Panc1 (cell line): ENCODE results near the gene SLCO2A1. TPM values are rescaled to one million over a fixed set of nuclear protein-coding genes. Genes with fewer than 3 reads are reported as not detected.

Experiments
- ATAC-seq: fragments of 200-7000 bp; cut with Tn5 transposase; 2 replicates; pipeline ENCODE4 v1.9.1; 2020; ENCODE audit warnings: mild to moderate bottlenecking, moderate library complexity
- BruUV-seq: library from RNA; stranded (reverse); fragments of 400-500 nt; replicated peaks from 2 replicates; lab custom pipeline; 2021; lab: Mats Ljungman, UMichigan
- CTCF ChIA-PET: fragments of 300-600 bp; sonication (Branson Sonifier 250); formaldehyde crosslinking; loops from one replicate; lab custom pipeline; 2022; ENCODE audit warnings: antibody characterized with exemption; lab: Charles Lee
- POLR2A ChIA-PET: fragments of 300-600 bp; sonication (Branson Sonifier 250); formaldehyde crosslinking; loops from one replicate; lab custom pipeline; 2022; ENCODE audit warnings: antibody characterized with exemption; lab: Charles Lee
- DNase-seq: peaks from one replicate; pipeline ENCODE4 v3.0.0-alpha.2; 2010; ENCODE audit warnings: low read depth, low spot score
- H3K27ac ChIP-seq: 2 replicates; pipeline ENCODE4 v1.5.1; 2011; ENCODE audit warnings: mild to moderate bottlenecking, low read length, inconsistent platforms
- H3K27me3 ChIP-seq: fragments of 200-500 bp; sonication (Bioruptor generic); 2 replicates; pipeline ENCODE4 v1.6.0; 2014; ENCODE audit warnings: low read length, inconsistent platforms; ENCODE audit not compliant: control insufficient read depth, insufficient read depth
- H3K36me3 ChIP-seq: fragments of 200-500 bp; sonication (Bioruptor generic); 2 replicates; pipeline ENCODE4 v1.5.1; 2014; ENCODE audit warnings: inconsistent platforms, mild to moderate bottlenecking, low read length, moderate library complexity; ENCODE audit not compliant: control insufficient read depth, insufficient read depth
- H3K4me1 ChIP-seq: 2 replicates; pipeline ENCODE4 v1.5.1; 2011; ENCODE audit warnings: inconsistent platforms, mild to moderate bottlenecking, low read length, moderate library complexity; ENCODE audit not compliant: control insufficient read depth, insufficient read depth
- H3K4me3 ChIP-seq, 2 experiments: 2 replicates each; pipeline ENCODE4 v1.5.1; 2011 to 2012; ENCODE audit warnings: low read depth in 2 of 2, low read length in 2 of 2, mild to moderate bottlenecking in 2 of 2, inconsistent platforms in 1 of 2, moderate library complexity in 1 of 2
- H3K9me3 ChIP-seq: fragments of 200-500 bp; sonication (Bioruptor generic); 2 replicates; pipeline ENCODE4 v1.5.1; 2014; ENCODE audit warnings: low read depth, mild to moderate bottlenecking, inconsistent platforms, low read length, moderate library complexity; ENCODE audit not compliant: control insufficient read depth, insufficient read depth
- POLR2AphosphoS5 ChIP-seq: IDR thresholded peaks from 2 replicates; pipeline ENCODE4 v1.6.1; 2012; ENCODE audit warnings: mild to moderate bottlenecking, low read depth, low read length, moderate library complexity
- SIN3A ChIP-seq: IDR thresholded peaks from 2 replicates; pipeline ENCODE4 v1.6.1; 2012; ENCODE audit warnings: low read depth, mild to moderate bottlenecking, low read length, moderate library complexity, borderline replicate concordance; ENCODE audit not compliant: insufficient read depth
- TCF7L2 ChIP-seq: IDR thresholded peaks from 2 replicates; pipeline ENCODE4 v1.6.1; 2011; ENCODE audit warnings: mild to moderate bottlenecking, low read depth, low read length, inconsistent platforms
- in situ Hi-C: cut with HindIII; loops from 2 replicates; pipeline ENCODE4 v1.10.0; 2016; ENCODE audit warnings: low sequenced_read_pairs, low pct_unique_long_range_greater_than_20kb
- intact Hi-C: fragments of 100-400 bp; cut with micrococcal nuclease; formaldehyde crosslinking; loops from one replicate; pipeline ENCODE4 v1.10.0; 2022; ENCODE audit not compliant: unreplicated experiment
- total RNA-seq: library from RNA; stranded (reverse); gene quantifications from one replicate; pipeline ENCODE4 v1.2.1, GENCODE V29; 2021; ENCODE audit not compliant: unreplicated experiment
- TF ChIP-seq, protein P1 (sequence below): fragments of 450-650 bp; IDR thresholded peaks from 2 replicates; pipeline ENCODE4 v1.5.1; 2017; ENCODE audit warnings: mild to moderate bottlenecking
- TF ChIP-seq, protein P2 (sequence below), 2 experiments: IDR thresholded peaks; 2 replicates each; pipeline ENCODE4 v1.6.1; 2011 to 2012; ENCODE audit warnings: low read depth in 2 of 2, control low read depth in 1 of 2, low read length in 1 of 2, mild to moderate bottlenecking in 1 of 2, moderate library complexity in 1 of 2; ENCODE audit not compliant: insufficient read depth in 1 of 2

SLCO2A1 gene
- total RNA-seq, 1 experiment from 2014 or later: 0.62 TPM

DNA sequence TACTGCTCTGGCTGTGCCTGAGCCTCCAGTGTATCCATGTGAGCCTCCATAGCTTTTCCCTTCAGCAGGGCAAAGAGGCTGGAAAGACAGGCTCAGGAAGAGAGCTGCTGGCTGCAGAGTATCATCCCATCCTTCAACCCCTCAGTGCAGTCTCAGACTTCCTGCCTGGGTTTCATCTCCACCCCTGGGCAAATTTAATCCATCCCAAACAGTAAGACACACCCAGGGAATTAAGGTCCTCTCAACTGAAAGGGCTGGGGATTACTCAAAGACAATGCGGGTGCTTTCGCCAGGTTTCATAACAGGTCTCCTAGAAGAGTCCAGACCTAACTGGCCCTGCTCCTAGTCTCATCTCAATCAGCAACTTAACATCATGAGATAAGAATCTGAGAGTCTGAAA lies 15.5 kb downstream of the SLCO2A1 start:
- Histone ChIP-seq H3K27ac (no peak overlapping the region), H3K4me3 (no peak overlapping the region), H3K36me3 (no peaks in the 10 kb centered on the region), H3K9me3 (no peaks in the 10 kb centered on the region), H3K27me3 (no peaks in the 10 kb centered on the region; the same call in 1 of the 2 replicates), H3K4me1 (no peaks in the 10 kb centered on the region)
- in situ Hi-C loops (no loop called here), intact Hi-C loops (no loop called here)
- TF ChIP-seq, protein P1, sequence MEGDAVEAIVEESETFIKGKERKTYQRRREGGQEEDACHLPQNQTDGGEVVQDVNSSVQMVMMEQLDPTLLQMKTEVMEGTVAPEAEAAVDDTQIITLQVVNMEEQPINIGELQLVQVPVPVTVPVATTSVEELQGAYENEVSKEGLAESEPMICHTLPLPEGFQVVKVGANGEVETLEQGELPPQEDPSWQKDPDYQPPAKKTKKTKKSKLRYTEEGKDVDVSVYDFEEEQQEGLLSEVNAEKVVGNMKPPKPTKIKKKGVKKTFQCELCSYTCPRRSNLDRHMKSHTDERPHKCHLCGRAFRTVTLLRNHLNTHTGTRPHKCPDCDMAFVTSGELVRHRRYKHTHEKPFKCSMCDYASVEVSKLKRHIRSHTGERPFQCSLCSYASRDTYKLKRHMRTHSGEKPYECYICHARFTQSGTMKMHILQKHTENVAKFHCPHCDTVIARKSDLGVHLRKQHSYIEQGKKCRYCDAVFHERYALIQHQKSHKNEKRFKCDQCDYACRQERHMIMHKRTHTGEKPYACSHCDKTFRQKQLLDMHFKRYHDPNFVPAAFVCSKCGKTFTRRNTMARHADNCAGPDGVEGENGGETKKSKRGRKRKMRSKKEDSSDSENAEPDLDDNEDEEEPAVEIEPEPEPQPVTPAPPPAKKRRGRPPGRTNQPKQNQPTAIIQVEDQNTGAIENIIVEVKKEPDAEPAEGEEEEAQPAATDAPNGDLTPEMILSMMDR: no peak
- TF ChIP-seq POLR2AphosphoS5: no peak
- no peak for TF ChIP-seq TCF7L2
- no peak for TF ChIP-seq SIN3A
- TF ChIP-seq, protein P2, sequence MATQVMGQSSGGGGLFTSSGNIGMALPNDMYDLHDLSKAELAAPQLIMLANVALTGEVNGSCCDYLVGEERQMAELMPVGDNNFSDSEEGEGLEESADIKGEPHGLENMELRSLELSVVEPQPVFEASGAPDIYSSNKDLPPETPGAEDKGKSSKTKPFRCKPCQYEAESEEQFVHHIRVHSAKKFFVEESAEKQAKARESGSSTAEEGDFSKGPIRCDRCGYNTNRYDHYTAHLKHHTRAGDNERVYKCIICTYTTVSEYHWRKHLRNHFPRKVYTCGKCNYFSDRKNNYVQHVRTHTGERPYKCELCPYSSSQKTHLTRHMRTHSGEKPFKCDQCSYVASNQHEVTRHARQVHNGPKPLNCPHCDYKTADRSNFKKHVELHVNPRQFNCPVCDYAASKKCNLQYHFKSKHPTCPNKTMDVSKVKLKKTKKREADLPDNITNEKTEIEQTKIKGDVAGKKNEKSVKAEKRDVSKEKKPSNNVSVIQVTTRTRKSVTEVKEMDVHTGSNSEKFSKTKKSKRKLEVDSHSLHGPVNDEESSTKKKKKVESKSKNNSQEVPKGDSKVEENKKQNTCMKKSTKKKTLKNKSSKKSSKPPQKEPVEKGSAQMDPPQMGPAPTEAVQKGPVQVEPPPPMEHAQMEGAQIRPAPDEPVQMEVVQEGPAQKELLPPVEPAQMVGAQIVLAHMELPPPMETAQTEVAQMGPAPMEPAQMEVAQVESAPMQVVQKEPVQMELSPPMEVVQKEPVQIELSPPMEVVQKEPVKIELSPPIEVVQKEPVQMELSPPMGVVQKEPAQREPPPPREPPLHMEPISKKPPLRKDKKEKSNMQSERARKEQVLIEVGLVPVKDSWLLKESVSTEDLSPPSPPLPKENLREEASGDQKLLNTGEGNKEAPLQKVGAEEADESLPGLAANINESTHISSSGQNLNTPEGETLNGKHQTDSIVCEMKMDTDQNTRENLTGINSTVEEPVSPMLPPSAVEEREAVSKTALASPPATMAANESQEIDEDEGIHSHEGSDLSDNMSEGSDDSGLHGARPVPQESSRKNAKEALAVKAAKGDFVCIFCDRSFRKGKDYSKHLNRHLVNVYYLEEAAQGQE (IDR thresholded peaks at IDR 0.05; ENCODE audit: insufficient read depth in 1 of 2, low read depth in 2 of 2, low read length in 1 of 2): no peak
- CTCF ChIA-PET: no interaction called here
- ATAC-seq (no peak), DNase-seq (no peak)
- BruUV-seq: no TSS peak
- POLR2A ChIA-PET: no interaction called here

DNA sequence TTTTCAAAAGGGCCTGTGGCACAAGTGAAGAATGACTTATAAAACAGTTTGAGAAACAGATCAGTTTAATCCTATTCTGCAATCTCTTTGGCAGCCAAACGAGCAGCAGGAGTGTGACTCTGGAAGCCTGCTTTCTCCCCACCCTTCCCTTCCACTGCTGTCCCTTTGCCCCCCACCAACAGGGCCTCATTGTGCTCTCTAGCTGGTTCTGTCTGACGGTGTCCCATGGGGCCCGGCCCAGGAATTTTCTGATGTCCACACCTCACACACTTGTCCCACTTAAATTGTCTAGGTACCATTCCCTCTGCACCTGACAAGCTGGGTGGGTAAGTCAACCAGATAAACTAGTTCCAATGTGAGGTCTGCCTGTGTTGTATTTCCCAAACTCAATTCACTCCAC lies 16.4 kb downstream of the SLCO2A1 start:
- in situ Hi-C loops (no loop called here), intact Hi-C loops (no loop called here)
- TF ChIP-seq SIN3A (no peak), TCF7L2 (no peak), POLR2AphosphoS5 (no peak)
- TF ChIP-seq, protein P2 (IDR thresholded peaks at IDR 0.05; ENCODE audit: insufficient read depth in 1 of 2, low read depth in 2 of 2, low read length in 1 of 2): no peak
- TF ChIP-seq, protein P1: no peak
- no peaks in the 10 kb centered on the region for H3K9me3 ChIP-seq
- no TSS peak for BruUV-seq
- POLR2A ChIA-PET: no interaction called here
- CTCF ChIA-PET: no interaction called here
- H3K36me3 ChIP-seq: no peaks in the 10 kb centered on the region
- ATAC-seq (no peak), DNase-seq (no peak)
- no peak overlapping the region for H3K4me3 ChIP-seq
- H3K27me3 ChIP-seq: no peaks in the 10 kb centered on the region; the same call in 1 of the 2 replicates
- no peaks in the 10 kb centered on the region for H3K4me1 ChIP-seq
- no peak overlapping the region for H3K27ac ChIP-seq
